Spinal cord (tissue), 10 donors: ENCODE measurements around the gene KLF14. TPM values are rescaled to one million over a fixed set of nuclear protein-coding genes. Genes with fewer than 3 reads are reported as not detected.
"Not testable (repeated sequence)": the region's sequence is repeated elsewhere in the genome, so short reads cannot be mapped to it uniquely, and the experiment has no call there.

Source experiments
- DNase-seq, 6 donors: peaks; one replicate each; pipeline versions ENCODE4 v3.0.0 to v3.0.0-alpha.2; 2013 to 2015; ENCODE audit warnings: low spot score in 6 of 6, low read depth in 4 of 6
- H3K27ac ChIP-seq: one replicate; pipeline ENCODE4 v1.5.1; 2013; ENCODE audit warnings: low read depth, low read length, control low read depth
- H3K27me3 ChIP-seq: one replicate; pipeline ENCODE4 v1.6.1; 2013; ENCODE audit warnings: low read length; ENCODE audit not compliant: control insufficient read depth, insufficient read depth
- H3K36me3 ChIP-seq: one replicate; pipeline ENCODE4 v1.6.1; 2013; ENCODE audit warnings: low read length; ENCODE audit not compliant: control insufficient read depth, insufficient read depth
- H3K4me1 ChIP-seq: one replicate; pipeline ENCODE4 v1.6.1; 2013; ENCODE audit warnings: low read length; ENCODE audit not compliant: control insufficient read depth, insufficient read depth
- H3K4me3 ChIP-seq: one replicate; pipeline ENCODE4 v1.5.1; 2013; ENCODE audit warnings: low read depth, low read length, control low read depth
- H3K9me3 ChIP-seq: one replicate; pipeline ENCODE4 v1.6.1; 2013; ENCODE audit warnings: low read length; ENCODE audit not compliant: control insufficient read depth, insufficient read depth
- WGBS: methylation state at CpG from one replicate; pipeline ENCODE4 v1.1.5; 2013; ENCODE audit warnings: missing lambda C conversion rate; ENCODE audit not compliant: insufficient coverage; 5-methylcytosine and 5-hydroxymethylcytosine counted together
- polyA plus RNA-seq, 2 donors: library from polyadenylated mRNA; unstranded; fragments of 120-200 nt; gene quantifications; one replicate each; pipeline ENCODE4 v1.2.1, GENCODE V29; 2013; ENCODE audit not compliant: insufficient read length in 2 of 2
- total RNA-seq, 2 donors: library from RNA; depleted of rRNA in 1 of 2; stranded (reverse); fragments of 120-200 nt in 1 of 2; fragments of >200 nt in 1 of 2; gene quantifications; one replicate each; pipeline versions ENCODE4 v1.2.3 to v1.2.4, GENCODE V29; 2013 to 2014
- donor health status: healthy.

Gene KLF14
- total and polyA plus RNA-seq, 4 donors, result 0.06 to 0.22 (median 0.11) TPM; not detected in 1

- Histone ChIP-seq H3K4me1 (no peaks in the 10 kb centered on the region), H3K4me3 (no peak overlapping the region), H3K27me3 (no peaks in the 10 kb centered on the region), H3K36me3 (no peaks in the 10 kb centered on the region), H3K27ac (no peak overlapping the region), H3K9me3 (no peaks in the 10 kb centered on the region)
- 100% methylated on average over 1 of the region's 2 CpGs for WGBS
- peak in 3 of 6 donors; percentile 0 to 31 (median 9) for DNase-seq
These were observed 38.2 kb downstream of the KLF14 start for GRCh38 chr7:130695840-130696239.

- not testable (repeated sequence) for H3K27ac ChIP-seq, H3K36me3 ChIP-seq, H3K9me3 ChIP-seq, DNase-seq, H3K4me3 ChIP-seq, H3K27me3 ChIP-seq, H3K4me1 ChIP-seq
- WGBS, result no CpG with 5 or more reads among the region's 1 CpG
These were observed 41.6 kb downstream of the KLF14 start for GRCh38 chr7:130692396-130692795.

DNA sequence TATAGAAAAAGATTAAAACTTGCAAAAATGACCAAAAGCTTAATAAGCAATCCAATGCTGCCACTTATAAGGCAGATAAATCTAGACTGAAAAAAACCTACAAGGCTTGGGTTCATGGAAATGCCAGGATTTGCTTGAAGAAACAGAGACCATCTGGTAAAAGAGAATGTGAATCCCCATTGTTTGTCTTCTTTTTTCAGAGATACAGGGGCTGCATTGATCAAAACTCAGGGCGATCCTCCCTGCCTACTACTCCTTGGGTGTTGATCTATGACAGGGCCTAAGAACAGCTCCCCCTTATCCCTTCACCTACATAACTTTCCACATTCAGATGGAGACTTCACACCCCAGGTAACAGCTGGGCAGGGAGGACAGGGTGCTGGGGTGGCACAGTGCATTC, 44.3 kb downstream of the KLF14 start:
- Histone ChIP-seq H3K27me3 (no peaks in the 10 kb centered on the region), H3K9me3 (no peaks in the 10 kb centered on the region), H3K4me3 (no peak overlapping the region), H3K27ac (no peak overlapping the region), H3K36me3 (no peaks in the 10 kb centered on the region), H3K4me1 (no peaks in the 10 kb centered on the region)
- no peak for DNase-seq
- WGBS, result no CpG with 5 or more reads among the region's 1 CpG

- no peaks in the 10 kb centered on the region for H3K36me3 ChIP-seq
- H3K27me3 ChIP-seq, result no peaks in the 10 kb centered on the region
- no peak overlapping the region for H3K4me3 ChIP-seq
- WGBS, result no CpG with 5 or more reads among the region's 2 CpGs
- no peak overlapping the region for H3K27ac ChIP-seq
- DNase-seq, result no peak
- no peaks in the 10 kb centered on the region for H3K9me3 ChIP-seq
- no peaks in the 10 kb centered on the region for H3K4me1 ChIP-seq
These were observed 51.0 kb downstream of the KLF14 start for GRCh38 chr7:130683026-130683425.

Other genes starting within 250 kb of the KLF14 start
- 100 to 1,000 TPM; 287 to 316 TPM for gene MEST, start 242.1 kb downstream of the KLF14 start, total RNA-seq
- gene MEST, start 242.1 kb downstream of the KLF14 start, polyA plus RNA-seq, result 100 to 1,000 TPM; 186 to 189 TPM
- 10 to 100 TPM; 40.4 to 46.8 TPM for gene COPG2, start 65.5 kb downstream of the KLF14 start, total RNA-seq
- 10 to 100 TPM; 42.6 to 52.6 TPM for gene COPG2, start 65.5 kb downstream of the KLF14 start, polyA plus RNA-seq
- gene TSGA13, start 47.7 kb downstream of the KLF14 start, total RNA-seq, result not detected
- gene TSGA13, start 47.7 kb downstream of the KLF14 start, polyA plus RNA-seq, result not detected